ENCODE data around the gene GABRB1. TPM values are rescaled to one million over a fixed set of nuclear protein-coding genes. Genes with fewer than 3 reads are reported as not detected.
A peak's percentile ranks its signal among the peaks of the same experiment; 100 is the strongest.

GABRB1 gene
- polyA plus RNA-seq, 3 donors, result not detected

DNA sequence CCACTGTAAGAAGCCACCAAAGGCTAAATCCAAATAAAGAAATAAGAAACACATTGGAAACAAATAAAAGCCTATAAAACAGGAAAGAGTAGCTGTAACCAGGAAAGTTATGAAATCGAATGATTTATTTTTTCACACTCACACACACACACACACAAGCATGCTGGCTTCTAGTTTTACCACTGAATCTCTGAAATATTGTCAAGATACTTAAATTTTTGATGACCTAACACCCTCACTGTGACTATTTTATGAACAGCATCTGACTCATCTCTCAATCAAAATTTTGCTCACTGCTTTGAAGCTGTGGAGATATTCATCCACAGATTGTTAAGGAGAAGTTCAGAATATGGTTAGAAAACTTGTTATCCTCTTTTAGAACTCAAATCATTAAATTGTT, 13.9 kb upstream of the GABRB1 start:
- Histone ChIP-seq H3K36me3 (replicated peaks in 1 of 2; ENCODE audit: control insufficient read depth in 1 of 2, insufficient read depth in 2 of 2, low read length in 2 of 2) (no peaks in the 10 kb centered on the region), H3K27ac (ENCODE audit: low read depth in 1 of 2, low read length in 2 of 2) (no peak overlapping the region), H3K4me2 (replicated peaks; ENCODE audit: extremely low read depth, low read length, poor library complexity, severe bottlenecking) (no peak overlapping the region), H3K4me3 (replicated peaks in 1 of 3; ENCODE audit: low read depth in 2 of 3, low read length in 3 of 3) (no peak overlapping the region), H3K9me3 (replicated peaks in 1 of 2; ENCODE audit: control insufficient read depth in 1 of 2, insufficient read depth in 1 of 2, low read length in 2 of 2) (no peaks in the 10 kb centered on the region), H4K20me1 (ENCODE audit: insufficient read depth, low read length) (no peaks in the 10 kb centered on the region), H3K79me2 (ENCODE audit: insufficient read depth, low read length) (no peaks in the 10 kb centered on the region), H3K9ac (ENCODE audit: insufficient read depth, low read length, poor library complexity, severe bottlenecking) (no peak overlapping the region), H3K4me1 (ENCODE audit: control insufficient read depth in 1 of 2, insufficient read depth in 2 of 2, low read length in 2 of 2) (no peaks in the 10 kb centered on the region), H3K27me3 (ENCODE audit: control insufficient read depth in 2 of 2, insufficient read depth in 2 of 2, low read length in 2 of 2) (no peaks in the 10 kb centered on the region), H2AFZ (ENCODE audit: insufficient read depth, low read depth, low read length, poor library complexity, severe bottlenecking) (no peak overlapping the region)
- Mint-ChIP-seq H3K9me3 (peaks cover 0 to 4% (median 0%) of the 10 kb centered on the region in 7 donors), H3K27me3 (ENCODE audit: low read depth in 3 of 3) (peaks cover 0 to 2% (median 2%) of the 10 kb centered on the region in 3 donors), H3K36me3 (no peaks in the 10 kb centered on the region), H3K4me3 (no peak overlapping the region), H3K27ac (no peak overlapping the region), H3K4me1 (no peaks in the 10 kb centered on the region)
- DNase-seq, result no peak
- no CpG with 5 or more reads among the region's 1 CpG for WGBS (ENCODE audit: insufficient coverage)
- intact Hi-C loops (cut with micrococcal nuclease), result no loop called here
- TF ChIP-seq, protein P1, sequence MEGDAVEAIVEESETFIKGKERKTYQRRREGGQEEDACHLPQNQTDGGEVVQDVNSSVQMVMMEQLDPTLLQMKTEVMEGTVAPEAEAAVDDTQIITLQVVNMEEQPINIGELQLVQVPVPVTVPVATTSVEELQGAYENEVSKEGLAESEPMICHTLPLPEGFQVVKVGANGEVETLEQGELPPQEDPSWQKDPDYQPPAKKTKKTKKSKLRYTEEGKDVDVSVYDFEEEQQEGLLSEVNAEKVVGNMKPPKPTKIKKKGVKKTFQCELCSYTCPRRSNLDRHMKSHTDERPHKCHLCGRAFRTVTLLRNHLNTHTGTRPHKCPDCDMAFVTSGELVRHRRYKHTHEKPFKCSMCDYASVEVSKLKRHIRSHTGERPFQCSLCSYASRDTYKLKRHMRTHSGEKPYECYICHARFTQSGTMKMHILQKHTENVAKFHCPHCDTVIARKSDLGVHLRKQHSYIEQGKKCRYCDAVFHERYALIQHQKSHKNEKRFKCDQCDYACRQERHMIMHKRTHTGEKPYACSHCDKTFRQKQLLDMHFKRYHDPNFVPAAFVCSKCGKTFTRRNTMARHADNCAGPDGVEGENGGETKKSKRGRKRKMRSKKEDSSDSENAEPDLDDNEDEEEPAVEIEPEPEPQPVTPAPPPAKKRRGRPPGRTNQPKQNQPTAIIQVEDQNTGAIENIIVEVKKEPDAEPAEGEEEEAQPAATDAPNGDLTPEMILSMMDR (IDR thresholded peaks at IDR 0.05), result no peak

GRCh38 chr4:47031751-47032404, 511 bp downstream of the GABRB1 start:
- H3K27ac Mint-ChIP-seq, result no peak overlapping the region
- peaks cover 40 to 48% (median 43%) of the 10 kb centered on the region in 3 donors for H3K27me3 Mint-ChIP-seq (ENCODE audit: low read depth in 3 of 3)
- H3K9me3 Mint-ChIP-seq, result peaks cover 0 to 5% (median 2%) of the 10 kb centered on the region in 7 donors
- peak overlapping the region; percentile 2 to 84 for H3K4me3 Mint-ChIP-seq
- intact Hi-C loops (cut with micrococcal nuclease), result no loop called here
- Histone ChIP-seq H3K36me3 (replicated peaks in 1 of 2; ENCODE audit: control insufficient read depth in 1 of 2, insufficient read depth in 2 of 2, low read length in 2 of 2) (no peaks in the 10 kb centered on the region), H3K79me2 (ENCODE audit: insufficient read depth, low read length) (no peaks in the 10 kb centered on the region), H3K4me3 (replicated peaks in 1 of 3; ENCODE audit: low read depth in 2 of 3, low read length in 3 of 3) (peak overlapping the region in 1 of 3 experiments; percentile 65), H2AFZ (ENCODE audit: insufficient read depth, low read depth, low read length, poor library complexity, severe bottlenecking) (peak overlapping the region; percentile 71), H3K4me2 (replicated peaks; ENCODE audit: extremely low read depth, low read length, poor library complexity, severe bottlenecking) (peak overlapping the region; percentile 69), H3K27me3 (ENCODE audit: control insufficient read depth in 2 of 2, insufficient read depth in 2 of 2, low read length in 2 of 2) (peaks cover 36 to 54% of the 10 kb centered on the region in 2 donors), H3K27ac (ENCODE audit: low read depth in 1 of 2, low read length in 2 of 2) (no peak overlapping the region), H3K9me3 (replicated peaks in 1 of 2; ENCODE audit: control insufficient read depth in 1 of 2, insufficient read depth in 1 of 2, low read length in 2 of 2) (peaks cover 0 to 11% of the 10 kb centered on the region in 2 donors), H3K4me1 (ENCODE audit: control insufficient read depth in 1 of 2, insufficient read depth in 2 of 2, low read length in 2 of 2) (peaks cover 12 to 17% of the 10 kb centered on the region in 2 donors), H3K9ac (ENCODE audit: insufficient read depth, low read length, poor library complexity, severe bottlenecking) (peak overlapping the region; percentile 43), H4K20me1 (ENCODE audit: insufficient read depth, low read length) (no peaks in the 10 kb centered on the region)
- TF ChIP-seq, protein P1 (IDR thresholded peaks at IDR 0.05), result no peak
- H3K36me3 Mint-ChIP-seq, result peaks cover 0 to 3% of the 10 kb centered on the region in 2 donors
- no peak for DNase-seq
- 0% methylated on average over 5 of the region's 19 CpGs for WGBS (ENCODE audit: insufficient coverage)
- peaks cover 22% of the 10 kb centered on the region for H3K4me1 Mint-ChIP-seq
